HG02623 (cell line): ENCODE results near the gene SPDYE8.
"Not testable (repeated sequence)": the region's sequence is repeated elsewhere in the genome, so short reads cannot be mapped to it uniquely, and the experiment has no call there.

Experiments used
- ATAC-seq: cut with Tn5 transposase; IDR thresholded peaks from one replicate; pipeline ENCODE4 v1.9.1; 2021; ENCODE audit warnings: moderate library complexity; ENCODE audit not compliant: unreplicated experiment

The SPDYE8 gene, protein sequence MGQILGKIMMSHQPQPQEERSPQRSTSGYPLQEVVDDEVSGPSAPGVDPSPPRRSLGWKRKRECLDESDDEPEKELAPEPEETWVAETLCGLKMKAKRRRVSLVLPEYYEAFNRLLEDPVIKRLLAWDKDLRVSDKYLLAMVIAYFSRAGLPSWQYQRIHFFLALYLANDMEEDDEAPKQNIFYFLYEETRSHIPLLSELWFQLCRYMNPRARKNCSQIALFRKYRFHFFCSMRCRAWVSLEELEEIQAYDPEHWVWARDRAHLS

DNA sequence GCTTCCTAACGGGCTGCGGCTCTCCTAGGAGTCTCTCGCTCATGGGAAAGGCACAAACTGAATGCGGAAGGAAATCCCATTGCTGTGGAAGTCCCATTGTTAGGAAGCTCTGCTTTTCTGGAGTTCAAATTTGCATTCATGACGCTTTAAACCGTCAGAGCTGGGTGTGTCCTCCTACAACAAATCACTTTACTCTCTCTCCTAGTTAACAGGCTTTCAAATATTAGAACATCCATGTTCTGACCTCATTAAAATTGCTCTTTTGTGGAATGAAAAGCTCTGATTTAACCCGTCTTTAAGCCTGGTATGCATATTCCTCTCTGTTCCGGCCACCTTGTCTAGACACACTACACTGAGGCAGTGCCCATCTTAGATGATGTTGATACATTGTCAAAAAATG, at the start of gene SPDYE8:
TSS of gene SPDYE8 (minus strand) at position 101 of the 400 bp plus-strand sequence. CDS start 1,800 bp downstream, outside the sequence.
- not testable (repeated sequence) for ATAC-seq

DNA sequence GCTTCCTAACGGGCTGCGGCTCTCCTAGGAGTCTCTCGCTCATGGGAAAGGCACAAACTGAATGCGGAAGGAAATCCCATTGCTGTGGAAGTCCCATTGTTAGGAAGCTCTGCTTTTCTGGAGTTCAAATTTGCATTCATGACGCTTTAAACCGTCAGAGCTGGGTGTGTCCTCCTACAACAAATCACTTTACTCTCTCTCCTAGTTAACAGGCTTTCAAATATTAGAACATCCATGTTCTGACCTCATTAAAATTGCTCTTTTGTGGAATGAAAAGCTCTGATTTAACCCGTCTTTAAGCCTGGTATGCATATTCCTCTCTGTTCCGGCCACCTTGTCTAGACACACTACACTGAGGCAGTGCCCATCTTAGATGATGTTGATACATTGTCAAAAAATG, 28.2 kb upstream of the SPDYE8 start, which contains the start of gene SPDYE11:
TSS of gene SPDYE11 (minus strand) at position 101 of the 400 bp plus-strand sequence. CDS start 1,800 bp downstream, outside the sequence.
- not testable (repeated sequence) for ATAC-seq

DNA sequence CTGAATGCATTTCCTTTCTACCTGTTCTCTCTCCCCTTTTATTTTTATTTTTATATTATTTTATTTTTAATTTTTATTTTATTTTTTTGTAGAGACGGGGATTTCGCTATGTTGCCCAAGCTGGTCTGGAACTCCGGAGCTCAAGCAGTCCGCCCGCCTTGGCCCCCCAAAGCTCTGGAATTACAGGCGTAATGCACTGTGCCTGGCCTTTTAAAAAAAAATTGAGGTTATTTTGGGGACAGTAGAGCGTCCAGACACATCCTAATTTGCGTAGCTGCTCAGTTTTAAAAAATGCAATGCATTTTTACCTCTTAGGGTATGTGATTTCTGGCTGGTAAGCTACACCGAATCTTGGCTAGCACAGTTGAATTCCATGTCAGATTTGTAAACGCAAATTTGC, 23.1 kb downstream of the SPDYE8 start:
- ATAC-seq = not testable (repeated sequence)

DNA sequence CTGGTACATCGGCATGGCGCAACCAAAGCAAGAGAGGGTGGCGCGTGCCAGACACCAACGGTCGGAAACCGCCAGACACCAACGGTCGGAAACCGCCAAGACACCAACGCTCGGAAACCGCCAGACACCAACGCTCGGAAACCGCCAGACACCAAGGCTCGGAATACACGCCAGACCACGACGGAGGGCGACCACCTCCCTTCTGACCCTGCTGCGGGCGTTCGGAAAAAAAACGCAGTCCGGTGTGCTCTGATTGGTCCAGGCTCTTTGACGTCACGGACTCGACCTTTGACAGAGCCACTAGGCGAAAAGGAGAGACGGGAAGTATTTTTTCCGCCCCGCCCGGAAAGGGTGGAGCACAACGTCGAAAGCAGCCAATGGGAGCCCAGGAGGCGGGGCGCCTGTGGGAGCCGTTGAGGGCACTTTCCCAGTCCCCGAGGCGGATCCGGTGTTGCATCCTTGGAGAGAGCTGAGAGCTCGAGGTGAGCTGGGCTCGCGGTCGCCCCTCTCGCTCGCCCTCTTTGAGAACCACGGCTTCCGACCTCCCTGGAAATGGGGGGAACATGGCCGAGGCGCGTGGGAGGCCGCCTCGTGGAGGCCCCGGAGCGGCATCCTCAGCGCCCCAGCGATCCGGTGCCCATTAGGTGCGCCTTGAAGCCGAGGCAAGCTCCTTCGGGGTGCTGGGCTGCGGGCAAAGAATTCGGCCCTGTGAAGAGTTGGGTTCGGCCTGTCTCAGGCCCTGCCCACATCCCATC, 23.7 kb downstream of the SPDYE8 start:
- ATAC-seq = peak; percentile 80

DNA sequence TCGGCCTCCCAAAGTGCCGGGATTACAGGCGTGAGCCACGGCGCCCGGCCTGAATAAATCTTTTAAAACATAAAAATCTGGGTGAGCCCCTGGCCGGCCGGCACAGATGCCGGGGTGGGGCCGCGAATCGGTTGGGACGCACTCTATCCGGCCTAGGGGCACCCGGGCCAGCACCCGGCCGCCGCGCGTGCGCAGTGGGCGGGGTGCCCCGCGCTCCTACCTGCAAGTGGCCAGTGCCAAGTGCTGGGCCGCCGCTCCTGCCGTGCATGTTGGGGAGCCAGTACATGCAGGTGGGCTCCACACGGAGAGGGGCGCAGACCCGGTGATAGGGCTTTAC, 24.2 kb downstream of the SPDYE8 start:
- ATAC-seq = peak; percentile 82

DNA sequence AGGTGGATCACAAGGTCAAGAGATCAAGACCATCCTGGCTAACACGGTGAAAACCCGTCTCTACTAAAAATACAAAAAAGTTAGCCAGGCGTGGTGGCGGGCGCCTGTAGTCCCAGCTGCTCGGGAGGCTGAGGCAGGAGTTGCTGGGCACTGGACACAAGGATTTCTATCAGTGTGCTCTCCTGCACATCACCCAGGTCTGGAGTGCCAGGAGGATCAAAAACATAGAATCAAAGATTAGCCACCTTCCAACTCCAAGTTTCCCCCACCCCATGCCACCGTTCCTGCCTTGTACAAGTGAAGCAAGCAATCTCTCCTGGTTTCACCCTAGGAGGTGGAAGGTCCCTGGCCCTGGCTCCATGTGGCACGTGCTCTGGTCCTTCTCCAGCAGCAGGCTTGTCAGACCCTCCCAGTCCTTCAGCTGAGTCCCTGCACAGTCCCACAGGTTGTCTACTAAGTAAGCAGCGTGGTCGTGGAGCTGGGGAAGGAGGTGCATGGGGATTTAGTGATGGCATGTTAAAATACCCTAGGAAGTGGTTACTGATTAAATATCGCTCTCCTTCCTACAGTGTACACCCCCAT, 31.6 kb downstream of the SPDYE8 start:
- ATAC-seq = not testable (repeated sequence)

DNA sequence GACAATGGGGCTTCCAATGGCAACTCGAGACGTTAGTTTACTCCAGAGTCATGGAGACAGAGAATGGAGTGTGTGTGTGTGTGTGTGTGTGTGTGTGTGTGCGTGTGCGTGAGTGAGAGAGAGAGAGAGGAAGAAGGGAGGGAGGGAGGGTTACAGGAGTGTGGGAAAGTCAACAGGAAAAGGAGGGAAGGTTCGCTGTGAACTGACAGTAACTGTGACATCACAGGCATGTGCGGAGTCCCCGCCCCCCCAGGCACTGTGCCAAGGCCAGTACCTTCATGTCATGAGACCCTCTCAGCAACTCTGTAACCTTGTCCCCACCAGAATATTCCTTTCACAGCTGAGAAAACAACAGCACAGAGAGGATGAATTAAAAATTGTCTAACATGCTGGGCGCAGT, 32.1 kb downstream of the SPDYE8 start:
- not testable (repeated sequence) for ATAC-seq

DNA sequence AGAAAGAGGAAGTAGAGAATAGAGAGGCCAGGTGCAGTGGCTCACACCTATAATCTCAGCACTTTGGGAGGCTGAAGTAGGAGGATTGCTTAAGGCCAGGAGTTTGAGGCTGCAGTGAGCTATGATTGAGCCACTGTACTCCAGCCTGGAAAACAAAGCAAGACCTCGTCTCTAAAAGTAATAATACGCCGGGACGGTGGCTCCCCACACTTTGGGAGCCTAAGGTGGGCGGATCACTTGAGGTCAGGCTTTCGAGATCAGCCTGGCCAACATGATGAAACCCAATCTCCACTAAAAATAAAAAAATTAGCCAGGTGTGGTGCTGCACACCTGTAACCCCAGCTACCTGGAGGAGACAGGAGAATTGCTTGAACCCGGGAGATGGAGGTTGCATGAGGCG, 34.1 kb downstream of the SPDYE8 start:
- ATAC-seq = not testable (repeated sequence)

DNA sequence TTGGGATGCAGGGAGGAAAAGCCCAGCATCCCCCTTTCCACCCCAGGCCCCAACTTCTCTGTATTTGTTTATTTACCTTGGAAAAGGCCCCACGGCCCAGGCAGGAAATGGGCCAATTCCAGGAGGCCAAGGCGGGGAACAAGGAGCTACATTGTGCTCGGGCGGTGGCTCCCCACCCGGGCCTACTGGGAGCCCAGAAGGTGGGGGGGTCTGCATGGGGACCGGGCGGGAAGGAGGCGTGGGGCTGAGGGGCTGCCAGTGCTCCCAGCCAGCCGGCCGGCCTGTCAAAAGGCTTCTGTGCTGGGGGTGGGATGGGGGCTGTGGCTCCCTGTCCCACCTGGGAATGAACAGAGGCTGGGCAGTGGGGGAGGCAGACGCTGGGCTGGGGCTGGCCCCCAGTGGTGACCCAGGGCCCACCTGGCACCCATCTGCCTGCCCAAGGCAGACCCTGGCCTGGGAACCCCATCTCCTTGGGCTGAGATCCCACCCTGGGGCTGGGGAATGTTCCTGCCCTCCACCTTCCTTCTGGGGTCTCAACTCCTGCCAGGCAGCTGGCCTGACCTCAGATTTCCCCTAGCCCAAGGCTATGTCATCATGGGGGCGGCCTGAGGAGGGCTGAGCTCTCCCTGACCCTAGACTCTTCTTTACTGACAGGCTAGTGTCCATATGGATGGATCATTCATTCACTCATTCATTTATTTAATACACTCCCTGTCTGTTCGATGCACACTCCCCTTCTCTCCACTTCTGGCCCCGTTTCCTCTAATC, 39.2 kb downstream of the SPDYE8 start:
- ATAC-seq = not testable (repeated sequence)

DNA sequence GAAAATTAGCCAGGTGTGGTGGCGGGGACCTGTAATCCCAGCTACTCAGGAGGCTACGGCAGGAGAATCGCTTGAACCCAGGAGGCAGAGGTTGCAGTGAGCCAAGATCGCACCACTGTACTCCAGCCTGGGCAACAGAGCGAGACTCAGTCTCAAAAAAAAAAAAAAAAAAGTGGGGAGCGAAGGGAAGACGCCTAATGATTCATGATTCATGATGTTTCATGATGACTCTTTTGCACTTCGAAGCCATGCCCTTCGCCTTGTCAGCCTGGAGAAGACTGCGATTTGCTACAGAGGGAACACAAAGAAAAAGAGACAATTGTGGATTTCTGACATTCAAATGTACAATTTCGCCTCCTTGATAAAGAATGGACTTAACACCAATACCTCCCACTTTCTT, 47.5 kb downstream of the SPDYE8 start:
- ATAC-seq = not testable (repeated sequence)

DNA sequence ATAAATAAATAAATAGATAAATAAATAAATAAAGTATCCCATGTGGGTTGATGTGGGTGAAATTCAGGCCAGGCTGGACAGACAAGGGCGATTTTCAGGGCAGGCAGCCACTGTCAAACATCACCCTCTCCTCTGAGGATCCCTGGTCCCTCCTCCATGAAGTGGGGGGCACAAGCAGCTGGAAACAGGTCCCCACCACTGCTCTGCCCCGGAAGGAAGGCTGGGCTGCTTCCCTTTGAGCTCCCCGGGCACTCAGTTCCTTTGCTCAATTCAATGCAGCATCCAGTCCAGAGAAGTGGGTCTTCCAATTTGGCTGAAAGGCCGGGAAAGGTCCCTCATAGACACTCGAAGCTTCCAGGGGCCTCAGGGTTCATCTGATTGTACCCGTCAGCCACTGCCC, 49.2 kb downstream of the SPDYE8 start:
- ATAC-seq = not testable (repeated sequence)

DNA sequence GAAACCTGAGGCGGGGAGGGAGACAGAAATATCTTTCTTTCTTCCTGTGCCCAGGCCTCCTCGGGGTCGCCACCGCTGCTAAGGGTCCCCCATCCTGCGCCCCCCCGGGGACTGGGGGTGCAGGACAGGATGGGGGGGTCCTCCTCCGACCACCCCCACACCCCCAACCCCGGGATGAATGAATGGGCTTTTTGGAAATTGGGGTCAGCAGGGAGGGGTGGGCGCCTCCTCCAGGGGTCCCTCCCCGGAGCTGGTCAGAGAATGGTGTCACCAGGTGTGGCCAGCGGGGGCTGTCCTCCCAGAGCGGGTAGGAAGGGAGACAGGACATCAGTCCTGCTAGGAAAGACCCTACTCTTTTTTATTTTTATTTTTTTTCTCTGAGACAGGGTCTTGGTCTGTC, 53.1 kb downstream of the SPDYE8 start:
- ATAC-seq = not testable (repeated sequence)

DNA sequence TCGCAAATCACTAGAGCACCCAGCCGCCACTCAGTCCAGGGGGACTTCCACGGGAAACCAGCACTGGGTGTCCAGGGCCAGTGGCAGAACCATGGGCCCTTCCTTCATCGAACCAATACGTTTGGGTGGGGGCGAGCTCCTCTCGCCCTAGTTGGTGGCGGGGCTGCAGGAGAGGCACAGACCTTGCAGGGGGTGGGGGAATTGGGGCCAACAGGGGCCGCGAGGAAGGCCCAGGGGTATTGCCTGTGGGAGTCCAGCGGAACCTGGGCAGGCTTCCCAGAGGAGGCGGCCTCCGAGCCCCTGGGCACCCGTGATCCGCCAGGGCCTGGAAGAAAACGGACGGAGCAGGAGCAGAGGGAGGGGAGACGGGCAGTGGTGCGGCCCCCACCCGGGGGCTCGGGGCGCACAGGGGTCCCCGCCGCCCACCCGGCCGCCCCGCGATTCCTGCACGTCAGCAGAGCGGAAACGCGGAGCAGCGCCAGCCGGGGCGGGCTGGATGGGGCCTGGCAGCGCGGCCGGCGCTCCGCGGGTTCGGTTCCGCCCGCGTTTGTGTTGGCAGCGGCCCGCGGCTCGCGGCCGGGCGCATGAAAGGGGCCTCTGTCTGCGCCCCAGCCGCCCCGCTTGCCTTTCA, 53.8 kb downstream of the SPDYE8 start:
- not testable (repeated sequence) for ATAC-seq

DNA sequence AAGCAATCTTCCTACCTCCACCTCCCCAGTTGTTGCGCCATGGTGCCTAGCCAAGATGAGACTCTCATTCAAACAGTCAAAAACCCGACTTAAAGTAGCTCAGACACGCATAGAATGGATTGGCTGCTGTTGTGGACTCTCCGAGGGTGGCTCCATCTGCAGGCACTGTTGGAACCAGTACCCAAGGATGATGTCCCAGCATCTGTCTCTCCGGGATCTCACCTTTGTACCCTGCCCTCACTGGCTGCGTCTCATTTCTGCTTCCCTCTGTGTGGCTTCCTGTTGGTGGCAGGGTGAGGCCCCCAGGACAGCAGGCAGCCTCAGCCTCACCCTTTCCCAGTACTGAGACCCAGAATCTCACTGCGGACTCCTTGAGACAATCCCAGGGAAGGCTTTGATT, 54.8 kb downstream of the SPDYE8 start:
- not testable (repeated sequence) for ATAC-seq

DNA sequence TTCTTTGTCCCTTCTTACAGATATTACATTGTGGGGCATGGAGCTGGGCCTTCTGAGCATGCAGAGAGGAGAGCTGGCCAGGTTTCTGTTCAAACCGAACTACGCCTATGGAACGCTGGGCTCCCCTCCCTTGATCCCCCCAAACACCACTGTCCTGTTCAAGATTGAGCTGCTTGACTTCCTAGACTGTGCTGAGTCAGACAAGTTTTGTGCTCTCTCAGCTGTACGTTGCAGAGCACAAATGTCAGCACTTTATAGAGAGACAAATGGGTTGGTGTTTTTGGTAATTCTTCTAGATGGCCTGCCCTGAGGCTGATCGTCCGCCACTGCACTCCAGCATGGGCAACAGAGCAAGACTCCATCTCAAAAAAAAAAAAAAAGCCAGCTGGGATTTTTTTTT, 58.1 kb downstream of the SPDYE8 start:
- ATAC-seq = not testable (repeated sequence)
